ENCODE data around the gene KLK6. TPM values are rescaled to one million over a fixed set of nuclear protein-coding genes. Genes with fewer than 3 reads are reported as not detected.

The KLK6 gene
- total and polyA plus RNA-seq, 2 donors (not counting 3 experiments of a cell fraction or from before 2014, with no cell fraction given), result 0.12 TPM; not detected in 1

DNA sequence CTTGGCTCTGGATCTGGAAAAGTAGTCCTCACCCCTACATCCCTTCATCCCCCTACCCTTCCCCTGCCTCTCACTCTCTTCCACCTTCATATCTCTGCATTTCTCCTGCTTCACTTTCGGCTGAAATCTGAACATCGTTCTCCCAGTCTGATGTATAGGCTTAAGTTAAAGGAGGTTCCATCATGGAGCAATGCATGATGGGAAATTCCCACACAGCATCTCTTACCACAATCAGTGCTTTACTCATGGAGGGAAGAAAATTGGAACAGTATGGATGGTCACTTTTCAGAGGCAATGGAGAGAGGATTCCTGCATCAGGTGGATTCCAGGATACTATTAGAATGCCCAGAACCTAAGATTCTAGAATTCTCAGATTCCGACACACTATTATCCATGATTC is 38.1 kb upstream of the KLK6 start:
- POLR2A ChIA-PET, result no interaction called here
- no peak overlapping the region for H3K9ac ChIP-seq (replicated peaks; ENCODE audit: extremely low read depth, insufficient read depth, low read length)
- no peaks in the 10 kb centered on the region for H3K9me1 ChIP-seq (replicated peaks; ENCODE audit: control insufficient read depth, extremely low read depth, insufficient read depth, low read length)
- H3K4me1 ChIP-seq (ENCODE audit: control insufficient read depth, extremely low read depth, insufficient read depth, low read length), result no peaks in the 10 kb centered on the region
- dilution Hi-C loops (cut with MboI; ENCODE audit: extremely low pct_ligation_motif_present, low sequenced_read_pairs), result no loop called here
- no TSS peak for BruUV-seq (replicated peaks)
- no peaks in the 10 kb centered on the region for H3K36me3 ChIP-seq (ENCODE audit: control insufficient read depth in 2 of 2, extremely low read depth in 1 of 2, insufficient read depth in 2 of 2, low read length in 2 of 2)
- H3K27me3 ChIP-seq (ENCODE audit: control insufficient read depth in 2 of 2, insufficient read depth in 2 of 2, low read length in 2 of 2), result no peaks in the 10 kb centered on the region
- H3K27ac ChIP-seq (ENCODE audit: insufficient read depth, low read depth, low read length), result no peak overlapping the region
- H4K20me1 ChIP-seq (replicated peaks; ENCODE audit: control insufficient read depth, extremely low read depth, insufficient read depth, low read length), result no peaks in the 10 kb centered on the region
- no peaks in the 10 kb centered on the region for H3K79me2 ChIP-seq (ENCODE audit: control insufficient read depth, insufficient read depth, low read length)
- DNase-seq (ENCODE audit: low read depth, low spot score), result no peak
- H2AFZ ChIP-seq (ENCODE audit: low read depth, low read length), result no peak overlapping the region
- no peak overlapping the region for H3K4me2 ChIP-seq (ENCODE audit: insufficient read depth, low read length)
- intact Hi-C loops (cut with micrococcal nuclease), result no loop called here
- no peak for FAIRE-seq
- CTCF ChIA-PET, result no interaction called here
- no peak overlapping the region for H3K4me3 ChIP-seq (replicated peaks in 1 of 3; ENCODE audit: insufficient read depth in 1 of 3, low read depth in 1 of 3, low read length in 3 of 3)
- no peaks in the 10 kb centered on the region for H3K9me3 ChIP-seq (replicated peaks; ENCODE audit: control insufficient read depth, insufficient read depth, low read length)
- TF ChIP-seq EZH2 (IDR thresholded peaks at IDR 0.05; ENCODE audit: borderline replicate concordance, low read depth, low read length, severe bottlenecking) (no peak), GATA2 (IDR thresholded peaks at IDR 0.05; ENCODE audit: insufficient read depth, insufficient read length, low read depth, low read length) (no peak), POLR2AphosphoS5 (IDR thresholded peaks at IDR 0.05; ENCODE audit: insufficient read depth, low read depth, low read length) (no peak), FOS (IDR thresholded peaks at IDR 0.05; ENCODE audit: borderline replicate concordance, insufficient read depth, low read length) (no peak), JUN (IDR thresholded peaks at IDR 0.05; ENCODE audit: borderline replicate concordance, insufficient read depth, insufficient read length, low read depth) (no peak), POLR2A (IDR thresholded peaks at IDR 0.05; ENCODE audit: low read depth, low read length) (no peak), MYC (IDR thresholded peaks at IDR 0.05; ENCODE audit: low read depth, low read length) (no peak)
- TF ChIP-seq, protein P1, sequence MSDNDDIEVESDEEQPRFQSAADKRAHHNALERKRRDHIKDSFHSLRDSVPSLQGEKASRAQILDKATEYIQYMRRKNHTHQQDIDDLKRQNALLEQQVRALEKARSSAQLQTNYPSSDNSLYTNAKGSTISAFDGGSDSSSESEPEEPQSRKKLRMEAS (IDR thresholded peaks at IDR 0.05; ENCODE audit: insufficient read depth, insufficient read length), result no peak
- TF ChIP-seq, protein P2, sequence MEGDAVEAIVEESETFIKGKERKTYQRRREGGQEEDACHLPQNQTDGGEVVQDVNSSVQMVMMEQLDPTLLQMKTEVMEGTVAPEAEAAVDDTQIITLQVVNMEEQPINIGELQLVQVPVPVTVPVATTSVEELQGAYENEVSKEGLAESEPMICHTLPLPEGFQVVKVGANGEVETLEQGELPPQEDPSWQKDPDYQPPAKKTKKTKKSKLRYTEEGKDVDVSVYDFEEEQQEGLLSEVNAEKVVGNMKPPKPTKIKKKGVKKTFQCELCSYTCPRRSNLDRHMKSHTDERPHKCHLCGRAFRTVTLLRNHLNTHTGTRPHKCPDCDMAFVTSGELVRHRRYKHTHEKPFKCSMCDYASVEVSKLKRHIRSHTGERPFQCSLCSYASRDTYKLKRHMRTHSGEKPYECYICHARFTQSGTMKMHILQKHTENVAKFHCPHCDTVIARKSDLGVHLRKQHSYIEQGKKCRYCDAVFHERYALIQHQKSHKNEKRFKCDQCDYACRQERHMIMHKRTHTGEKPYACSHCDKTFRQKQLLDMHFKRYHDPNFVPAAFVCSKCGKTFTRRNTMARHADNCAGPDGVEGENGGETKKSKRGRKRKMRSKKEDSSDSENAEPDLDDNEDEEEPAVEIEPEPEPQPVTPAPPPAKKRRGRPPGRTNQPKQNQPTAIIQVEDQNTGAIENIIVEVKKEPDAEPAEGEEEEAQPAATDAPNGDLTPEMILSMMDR (IDR thresholded peaks at IDR 0.05; ENCODE audit: extremely low read depth in 1 of 2, insufficient read depth in 1 of 2, low read depth in 1 of 2, low read length in 2 of 2), result no peak

Data from endothelial cell of umbilical vein (primary cell).